Mesodermal cell (in vitro differentiated cells): ENCODE results near the gene FBXO38.

Source experiments
- H3K27ac ChIP-seq: 2 replicates; pipeline ENCODE4 v1.7.0; 2013; ENCODE audit warnings: mild to moderate bottlenecking, low read depth, low read length, moderate library complexity; ENCODE audit not compliant: severe bottlenecking
- H3K36me3 ChIP-seq: 2 replicates; pipeline ENCODE4 v1.7.1; 2013; ENCODE audit warnings: mild to moderate bottlenecking, low read length, moderate library complexity; ENCODE audit not compliant: control insufficient read depth, insufficient read depth
- H3K4me1 ChIP-seq: one replicate; pipeline ENCODE4 v1.7.1; 2013; ENCODE audit warnings: mild to moderate bottlenecking, low read length; ENCODE audit not compliant: insufficient read depth, control insufficient read depth, poor library complexity, severe bottlenecking
- H3K4me3 ChIP-seq: 2 replicates; pipeline ENCODE4 v1.7.0; 2013; ENCODE audit warnings: low read length, control low read depth, mild to moderate bottlenecking; ENCODE audit not compliant: insufficient read depth, poor library complexity, severe bottlenecking; ENCODE audit errors: extremely low read depth
- H3K9me3 ChIP-seq: 2 replicates; pipeline ENCODE4 v1.7.1; 2013; ENCODE audit warnings: mild to moderate bottlenecking, low read length, moderate library complexity; ENCODE audit not compliant: control insufficient read depth
- WGBS, 2 experiments: methylation state at CpG; one replicate each; pipeline ENCODE4 v1.1.5; 2013; ENCODE audit warnings: missing lambda C conversion rate in 2 of 2; ENCODE audit not compliant: insufficient coverage in 2 of 2; 5-methylcytosine and 5-hydroxymethylcytosine counted together

The FBXO38 gene

DNA sequence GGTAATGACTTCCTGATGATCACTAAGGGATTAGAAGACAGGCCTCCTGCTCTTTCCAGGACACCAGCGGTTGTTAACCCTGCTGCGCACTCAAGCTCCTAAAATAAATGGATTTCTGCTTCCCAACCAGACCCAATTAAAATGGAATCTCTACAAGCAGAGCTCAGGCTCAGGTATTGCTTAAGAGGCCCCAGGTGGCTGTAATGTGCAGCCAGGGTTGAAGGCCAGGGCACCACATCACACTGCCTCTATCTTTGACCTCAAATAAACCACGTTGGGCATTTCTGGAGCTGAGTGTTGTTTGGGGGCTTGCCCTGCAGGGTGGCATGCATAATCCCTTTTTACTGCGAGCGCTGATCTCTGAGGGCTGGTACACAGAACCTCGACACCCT, 108.0 kb downstream of the FBXO38 start:
- H3K27ac ChIP-seq, result no peak overlapping the region
- H3K9me3 ChIP-seq, result no peaks in the 10 kb centered on the region
- H3K4me3 ChIP-seq, result no peak overlapping the region
- no peaks in the 10 kb centered on the region for H3K4me1 ChIP-seq
- no peaks in the 10 kb centered on the region for H3K36me3 ChIP-seq
- WGBS, 2 experiments, result 86 to 89% methylated on average over 5 to 6 of the region's 6 CpGs

DNA sequence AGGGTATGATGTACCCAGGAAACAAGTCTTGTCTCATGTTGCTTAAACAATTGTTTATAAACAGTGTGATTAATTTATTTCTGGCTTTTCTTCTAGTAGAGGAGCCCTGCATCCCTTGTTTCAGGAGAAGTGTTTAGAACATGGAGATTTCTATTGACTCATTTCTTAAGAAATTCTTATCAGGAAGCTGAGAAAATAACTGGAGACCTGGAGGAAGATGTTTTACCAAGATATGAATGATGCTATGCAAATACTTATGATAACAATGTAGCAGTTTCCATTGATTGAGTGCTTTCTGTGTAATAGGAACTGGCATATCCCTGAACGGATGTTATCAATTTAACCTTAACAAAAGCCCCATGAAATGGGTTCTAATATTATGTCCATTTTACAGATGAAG, 108.6 kb downstream of the FBXO38 start:
- Histone ChIP-seq H3K4me1 (no peaks in the 10 kb centered on the region), H3K36me3 (no peaks in the 10 kb centered on the region), H3K9me3 (no peaks in the 10 kb centered on the region), H3K27ac (no peak overlapping the region), H3K4me3 (no peak overlapping the region)
- no CpG with 5 or more reads among the region's 1 CpG for WGBS, 2 experiments
